HG02852 (cell line): ENCODE results near the gene RAB11FIP4.

ENCODE experiments used
- ATAC-seq: cut with Tn5 transposase; IDR thresholded peaks from one replicate; pipeline ENCODE4 v1.9.1; 2021; ENCODE audit warnings: mild to moderate bottlenecking, moderate library complexity; ENCODE audit not compliant: unreplicated experiment

RAB11FIP4 gene

DNA sequence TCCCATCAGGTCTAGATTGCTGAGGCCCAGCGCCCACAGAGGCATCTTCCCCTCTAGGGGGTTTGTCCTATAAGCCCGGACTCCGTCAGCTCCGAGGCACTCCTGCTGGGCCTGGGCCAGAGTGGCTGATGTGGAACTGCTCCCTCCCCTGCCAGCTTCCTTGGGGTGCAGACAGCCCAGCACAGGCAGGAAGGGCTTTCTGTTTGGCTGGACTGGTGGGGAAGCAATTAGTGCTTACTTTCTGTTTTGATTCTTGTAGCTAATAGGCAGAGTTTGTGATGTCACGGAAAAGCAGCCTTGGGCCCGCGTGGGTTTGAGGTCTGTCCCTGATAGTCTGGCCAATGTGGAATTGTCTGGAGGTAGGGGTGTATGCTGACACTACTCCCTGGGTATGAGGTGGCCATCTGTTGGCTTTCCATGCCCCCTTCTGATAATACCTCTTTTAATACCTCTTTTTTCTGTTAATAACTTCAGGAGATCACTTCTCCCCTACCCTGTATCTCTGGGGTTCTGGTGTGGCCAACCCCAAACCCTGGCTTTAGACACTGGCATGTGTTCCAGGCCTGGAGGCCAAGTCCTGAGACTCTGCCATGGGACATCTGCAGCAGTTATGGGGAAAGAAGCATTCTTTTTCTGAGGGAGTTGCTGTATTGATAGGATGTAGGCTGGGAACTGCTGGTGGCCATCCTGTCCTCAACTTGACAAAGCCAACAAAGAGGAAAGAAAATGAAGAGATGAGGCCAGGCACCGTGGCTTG is 190.9 kb downstream of the RAB11FIP4 start:
- ATAC-seq: no peak

DNA sequence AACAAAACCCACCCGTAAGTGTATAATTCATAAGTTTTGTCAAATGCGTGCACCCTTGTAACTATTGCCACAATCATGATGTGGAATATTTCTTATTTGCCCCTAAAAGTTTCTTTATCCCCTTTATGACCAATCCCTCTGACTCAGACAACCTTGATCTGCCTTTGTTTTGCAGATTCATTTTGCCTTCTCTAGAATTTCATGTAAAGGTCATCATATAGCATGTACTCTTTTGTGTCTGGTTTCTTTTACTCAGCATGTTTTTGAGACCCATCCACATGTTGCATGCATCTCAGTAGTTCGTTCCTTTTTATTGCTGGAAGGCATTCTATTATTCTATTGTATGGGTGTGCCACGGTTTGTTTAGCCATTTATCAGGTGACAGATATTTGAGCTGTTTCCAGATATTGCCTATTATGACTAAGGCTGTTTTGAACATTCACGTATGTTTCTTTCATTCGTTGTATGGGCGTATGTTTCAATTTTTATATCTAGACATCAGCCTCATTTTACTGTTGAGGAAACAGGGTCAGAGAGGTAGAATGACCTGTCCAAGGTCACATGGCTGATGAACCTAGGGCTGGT is 192.4 kb downstream of the RAB11FIP4 start:
- no peak for ATAC-seq

DNA sequence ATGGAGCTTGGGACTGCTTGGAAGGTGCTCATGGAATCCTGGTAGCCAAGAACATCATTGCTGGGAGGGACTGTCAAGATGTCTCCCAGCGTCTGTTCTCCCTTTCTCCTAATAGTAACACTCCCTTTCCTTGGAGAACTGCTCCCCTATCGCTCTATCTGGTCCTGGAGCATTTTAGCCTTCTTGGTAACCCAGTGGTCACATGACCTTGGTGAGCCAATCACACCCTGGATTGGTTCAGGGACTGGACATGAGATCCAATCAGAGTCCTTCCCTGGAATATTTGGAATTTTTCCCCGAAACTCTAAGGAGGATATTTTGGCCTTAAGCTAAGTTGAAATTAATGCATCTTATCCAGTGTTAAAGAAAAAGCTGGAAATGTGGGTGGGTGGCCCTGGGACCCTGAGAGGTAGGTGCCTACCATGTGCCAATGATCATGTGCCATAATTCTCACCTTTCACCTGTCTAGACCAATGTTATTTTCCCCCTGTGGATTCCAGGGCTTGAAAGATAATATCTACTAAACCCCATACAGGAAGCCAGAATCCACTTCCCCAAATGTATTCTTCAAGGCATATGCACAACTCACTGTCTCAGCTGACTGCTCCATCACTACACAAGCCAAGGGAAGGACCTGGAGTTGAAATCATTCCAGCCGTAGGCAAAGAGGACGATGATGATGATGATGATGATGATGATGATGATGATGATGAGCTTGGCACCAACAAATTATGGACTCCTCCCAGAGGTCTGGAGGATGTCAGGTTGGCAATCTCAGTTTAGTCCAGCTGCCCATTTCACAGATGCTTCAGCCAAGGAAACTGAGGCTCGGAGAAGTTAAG is 193.2 kb downstream of the RAB11FIP4 start:
- ATAC-seq: no peak

- ATAC-seq: no peak
These were observed 193.8 kb downstream of the RAB11FIP4 start for GRCh38 chr17:31585280-31585630.

GRCh38 chr17:31586946-31587345 is 195.5 kb downstream of the RAB11FIP4 start:
- no peak for ATAC-seq

DNA sequence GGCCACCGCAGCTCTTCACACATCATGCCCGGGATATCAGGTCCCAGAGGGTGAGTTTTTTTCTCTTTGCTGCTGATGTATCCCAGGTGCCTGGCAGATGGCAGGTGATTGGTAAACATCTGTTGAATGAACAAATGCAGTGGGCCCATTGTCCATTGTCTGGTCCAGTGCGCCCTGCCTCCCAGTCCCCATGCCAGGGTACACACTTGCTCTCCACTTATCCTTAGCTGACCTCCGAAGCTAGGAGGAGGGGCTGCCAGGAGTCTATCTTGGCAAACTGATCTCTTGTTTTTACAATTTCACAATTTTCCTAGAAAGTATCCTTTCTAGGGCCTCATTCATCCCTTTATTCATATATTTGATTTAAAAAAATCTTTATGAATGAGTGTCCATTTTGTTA is 196.0 kb downstream of the RAB11FIP4 start:
- ATAC-seq: no peak
